Smooth muscle cell of the brain vasculature (primary cell): ENCODE results near the gene FANCE.

Experiments
- DNase-seq: peaks from one replicate; pipeline ENCODE4 v3.0.0-alpha.2; 2012; ENCODE audit warnings: low read depth, low spot score

FANCE gene, protein sequence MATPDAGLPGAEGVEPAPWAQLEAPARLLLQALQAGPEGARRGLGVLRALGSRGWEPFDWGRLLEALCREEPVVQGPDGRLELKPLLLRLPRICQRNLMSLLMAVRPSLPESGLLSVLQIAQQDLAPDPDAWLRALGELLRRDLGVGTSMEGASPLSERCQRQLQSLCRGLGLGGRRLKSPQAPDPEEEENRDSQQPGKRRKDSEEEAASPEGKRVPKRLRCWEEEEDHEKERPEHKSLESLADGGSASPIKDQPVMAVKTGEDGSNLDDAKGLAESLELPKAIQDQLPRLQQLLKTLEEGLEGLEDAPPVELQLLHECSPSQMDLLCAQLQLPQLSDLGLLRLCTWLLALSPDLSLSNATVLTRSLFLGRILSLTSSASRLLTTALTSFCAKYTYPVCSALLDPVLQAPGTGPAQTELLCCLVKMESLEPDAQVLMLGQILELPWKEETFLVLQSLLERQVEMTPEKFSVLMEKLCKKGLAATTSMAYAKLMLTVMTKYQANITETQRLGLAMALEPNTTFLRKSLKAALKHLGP

GRCh38 chr6:35452183-35453090 is at the start of gene FANCE:
Gene FANCE (plus strand): TSS chr6:35452338. CDS start chr6:35452546, 208 bp downstream.
- peak; percentile 79 for DNase-seq

GRCh38 chr6:35402856-35403191 is 49.3 kb upstream of the FANCE start:
- DNase-seq: no peak

DNA sequence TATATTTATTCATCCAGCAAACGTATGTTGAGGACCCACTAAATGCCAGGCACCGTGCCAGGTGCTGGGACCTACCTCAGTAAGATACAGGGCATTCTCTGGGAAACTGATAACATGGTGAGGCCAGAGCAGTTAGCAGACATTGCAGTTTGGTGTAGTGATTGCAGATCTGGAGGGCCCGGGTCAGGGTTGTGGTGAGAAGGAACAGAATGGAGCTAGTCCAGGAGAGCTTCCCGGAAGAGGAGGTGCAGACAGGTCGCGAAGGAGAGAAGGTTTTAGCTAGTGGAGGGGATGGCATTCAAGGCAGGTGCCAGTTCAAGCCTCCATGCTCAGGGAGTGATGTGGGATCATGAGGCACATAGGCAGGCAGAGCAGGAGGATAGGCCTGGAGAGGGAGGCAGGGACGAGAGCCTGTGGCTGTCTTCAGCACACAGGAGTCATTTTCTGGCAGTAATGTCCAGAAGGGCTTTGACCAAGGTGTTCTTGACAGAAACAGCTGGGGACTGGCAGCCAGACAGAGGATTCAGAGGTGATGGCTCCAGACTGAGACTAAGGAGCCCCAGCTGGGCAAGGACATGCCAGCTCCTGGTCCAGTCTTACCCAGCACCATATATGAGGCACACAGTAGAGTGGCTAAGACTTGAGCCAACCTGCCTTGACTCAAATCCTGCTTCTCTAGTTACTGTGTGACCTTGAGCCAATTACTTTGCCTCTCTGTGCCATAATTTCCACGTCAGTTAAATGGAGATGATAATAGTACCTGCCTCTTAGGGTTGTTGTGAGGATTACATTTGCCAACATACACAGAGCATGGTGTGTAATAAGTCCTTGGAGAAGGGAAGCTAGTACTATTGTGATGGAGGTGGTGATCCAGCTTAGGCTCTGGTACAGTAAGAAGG is 48.3 kb upstream of the FANCE start:
- DNase-seq: no peak

DNA sequence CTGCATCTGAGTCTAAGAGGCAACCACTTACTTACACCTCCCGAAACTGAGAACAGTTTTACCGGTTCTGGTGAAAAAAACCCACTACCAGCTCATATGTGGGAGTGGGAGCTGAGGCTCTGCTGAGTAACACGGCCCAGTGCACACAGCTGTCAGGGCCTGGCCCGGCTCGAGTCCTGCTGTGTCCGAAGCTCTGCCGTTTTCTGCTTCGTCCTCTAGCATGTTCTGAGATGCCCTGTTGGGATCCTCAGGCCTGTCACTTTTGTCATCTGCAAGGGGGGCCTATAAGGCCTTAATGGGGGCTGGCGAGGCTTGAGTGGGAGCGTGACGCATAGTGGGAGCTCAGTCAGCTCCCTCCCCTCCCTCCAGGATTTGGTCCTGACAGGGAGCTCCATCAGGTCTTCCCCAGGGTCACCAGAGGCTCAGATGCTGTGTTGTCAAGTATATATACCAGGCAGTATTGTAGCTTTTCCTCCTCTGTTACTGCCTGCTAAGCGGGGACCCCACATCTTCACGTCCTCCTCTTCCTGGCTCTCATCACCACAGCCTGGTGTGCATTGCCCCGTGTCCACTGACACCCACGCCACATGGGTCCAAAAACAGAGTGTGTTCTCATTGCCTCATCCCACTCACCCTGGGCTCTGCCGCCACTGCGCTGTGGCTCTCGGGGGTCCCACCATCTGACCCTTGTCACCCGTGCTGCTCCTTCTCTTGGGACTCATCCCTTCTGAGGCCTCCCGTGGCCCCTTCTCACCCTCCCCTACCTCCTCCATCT is 45.2 kb upstream of the FANCE start:
- DNase-seq: no peak

- no peak for DNase-seq
These were observed 42.9 kb upstream of the FANCE start for GRCh38 chr6:35409245-35409644.

GRCh38 chr6:35410131-35410530 is 42.0 kb upstream of the FANCE start:
- DNase-seq: no peak

DNA sequence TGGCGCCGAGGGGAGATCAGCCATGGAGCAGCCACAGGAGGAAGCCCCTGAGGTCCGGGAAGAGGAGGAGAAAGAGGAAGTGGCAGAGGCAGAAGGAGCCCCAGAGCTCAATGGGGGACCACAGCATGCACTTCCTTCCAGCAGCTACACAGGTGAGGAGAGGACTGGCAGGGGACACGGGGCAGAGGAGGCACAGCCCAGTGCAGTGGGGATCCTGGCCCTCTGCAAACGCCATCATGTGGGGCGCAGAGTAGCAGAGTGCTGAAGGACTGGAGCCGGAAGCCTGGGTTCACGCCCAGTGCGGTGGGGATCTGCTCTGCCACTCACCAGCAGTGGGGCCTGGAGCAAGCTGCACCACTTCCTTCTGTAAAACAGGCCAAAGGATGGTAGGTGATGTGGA is 41.1 kb upstream of the FANCE start:
- DNase-seq: no peak

DNA sequence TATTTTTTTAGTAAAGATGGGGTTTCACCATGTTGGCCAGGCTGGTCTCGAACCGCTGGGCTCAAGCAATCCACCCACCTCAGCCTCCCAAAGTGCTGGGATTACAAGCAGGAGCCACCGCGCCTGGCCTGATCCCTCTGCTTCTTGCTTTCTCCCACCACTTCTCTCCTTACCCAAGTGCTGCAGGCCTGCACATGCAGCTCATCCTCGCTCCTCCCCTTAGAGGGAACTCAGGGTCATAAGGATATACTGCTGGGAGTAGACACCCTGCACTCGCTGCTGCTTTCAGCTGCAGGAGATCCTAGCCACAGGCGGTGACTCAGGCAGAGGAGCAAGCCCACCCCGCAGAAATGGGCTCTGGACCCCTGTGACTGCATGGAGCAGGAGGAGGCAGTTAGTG is 40.0 kb upstream of the FANCE start:
- no peak for DNase-seq

DNA sequence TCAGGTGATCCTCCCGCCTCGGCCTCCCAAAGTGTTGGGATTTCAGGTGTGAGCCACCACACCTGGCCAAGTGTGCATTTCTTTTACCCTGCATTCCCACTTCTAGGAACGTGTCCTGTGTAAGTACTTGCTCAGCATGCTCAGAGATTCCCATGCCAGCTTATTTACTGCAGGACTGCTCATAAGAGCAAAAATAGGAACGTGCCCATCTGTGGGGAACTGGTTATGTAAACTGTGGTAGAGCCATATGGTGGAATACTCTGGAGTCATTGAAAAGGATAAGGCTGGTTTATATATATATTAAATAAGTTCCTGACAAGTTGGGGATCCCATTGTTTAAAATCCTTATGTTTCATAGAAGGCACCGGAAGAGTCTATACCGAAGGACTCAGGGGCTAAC is 38.2 kb upstream of the FANCE start:
- DNase-seq: no peak

- DNase-seq: peak; percentile 80
These were observed 36.9 kb upstream of the FANCE start for GRCh38 chr6:35415065-35415891.

GRCh38 chr6:35417979-35418661 is 34.0 kb upstream of the FANCE start:
- no peak for DNase-seq

DNA sequence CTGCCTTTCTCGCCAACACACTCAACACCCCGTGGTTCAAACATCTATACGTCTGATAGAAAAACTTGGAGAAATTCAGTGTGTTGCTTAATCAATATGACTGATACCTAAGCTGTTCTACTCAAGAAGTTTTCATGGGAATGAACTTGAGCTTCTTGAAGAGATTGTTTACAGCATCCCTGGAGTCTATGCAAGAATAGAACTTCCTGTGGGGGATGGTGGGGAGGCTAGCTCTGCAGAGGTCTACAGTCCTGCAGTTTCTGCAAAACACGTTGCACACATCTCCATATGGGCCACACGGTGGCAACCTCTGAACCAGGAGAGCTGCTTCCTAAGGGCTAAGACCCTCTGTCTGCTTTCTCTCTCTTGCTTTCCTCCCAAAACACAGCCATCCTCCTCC is 32.7 kb upstream of the FANCE start:
- DNase-seq: peak; percentile 72

DNA sequence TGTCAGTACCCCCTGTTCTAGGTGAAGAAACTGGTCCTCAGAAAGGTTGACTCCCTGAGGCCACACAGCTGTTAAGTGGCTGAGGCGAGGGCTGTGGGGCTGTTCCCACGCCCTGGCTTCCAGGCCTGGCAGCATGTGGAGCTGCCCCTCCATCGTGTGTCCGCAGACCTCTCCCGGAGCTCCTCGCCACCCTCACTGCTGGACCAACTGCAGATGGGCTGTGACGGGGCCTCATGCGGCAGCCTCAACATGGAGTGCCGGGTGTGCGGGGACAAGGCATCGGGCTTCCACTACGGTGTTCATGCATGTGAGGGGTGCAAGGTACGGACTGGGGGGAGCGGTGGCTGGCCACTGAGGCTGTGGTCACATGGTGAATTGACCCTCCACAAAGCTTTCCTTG is 32.2 kb upstream of the FANCE start:
- no peak for DNase-seq

GRCh38 chr6:35425284-35425683 is 26.9 kb upstream of the FANCE start:
- no peak for DNase-seq

- DNase-seq: no peak
These were observed 26.1 kb upstream of the FANCE start for GRCh38 chr6:35426074-35426473.

DNA sequence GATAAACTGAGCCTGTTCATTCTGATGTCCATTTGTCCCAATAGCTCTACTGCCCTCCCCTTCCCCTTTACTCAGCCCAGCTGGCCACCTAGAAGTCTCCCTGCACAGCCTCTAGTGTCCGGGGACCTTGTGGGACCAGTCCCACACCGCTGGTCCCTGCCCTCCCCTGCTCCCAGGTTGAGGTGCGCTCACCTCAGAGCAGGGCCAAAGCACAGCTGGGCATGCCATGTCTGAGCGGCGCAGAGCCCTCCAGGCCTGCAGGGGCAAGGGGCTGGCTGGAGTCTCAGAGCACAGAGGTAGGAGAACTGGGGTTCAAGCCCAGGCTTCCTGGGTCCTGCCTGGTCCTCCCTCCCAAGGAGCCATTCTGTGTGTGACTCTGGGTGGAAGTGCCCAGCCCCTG is 24.7 kb upstream of the FANCE start:
- DNase-seq: no peak

- no peak for DNase-seq
These were observed 24.3 kb upstream of the FANCE start for GRCh38 chr6:35427851-35428321.

GRCh38 chr6:35428421-35429149 is 23.6 kb upstream of the FANCE start:
- DNase-seq: no peak
